CD14-positive monocyte (primary cell): ENCODE results near the gene TAS1R1. TPM values are rescaled to one million over a fixed set of nuclear protein-coding genes. Genes with fewer than 3 reads are reported as not detected.

Experiments
- DNase-seq, 3 donors: peaks; one replicate each; pipeline ENCODE4 v3.0.0-alpha.2; 2011 to 2022
- H2AFZ ChIP-seq: 2 replicates; pipeline ENCODE4 v1.6.0; 2012; ENCODE audit warnings: mild to moderate bottlenecking, low read depth, low read length, inconsistent platforms; ENCODE audit not compliant: insufficient read depth, poor library complexity, severe bottlenecking
- H3K27ac ChIP-seq, 2 donors: 1 replicate in 1 of 2; 2 replicates in 1 of 2; pipeline ENCODE4 v1.5.1; 2012 to 2013; ENCODE audit warnings: low read length in 2 of 2, control low read depth in 1 of 2, inconsistent platforms in 1 of 2, low read depth in 1 of 2, mild to moderate bottlenecking in 1 of 2
- H3K27me3 ChIP-seq, 2 donors: one replicate each; pipeline versions ENCODE4 v1.6.0 to v1.6.1; 2011 to 2013; ENCODE audit warnings: low read length in 2 of 2; ENCODE audit not compliant: control insufficient read depth in 2 of 2, insufficient read depth in 2 of 2
- H3K36me3 ChIP-seq, 2 donors: replicated peaks in 1 of 2; 1 replicate in 1 of 2; 2 replicates in 1 of 2; pipeline versions ENCODE4 v1.5.1 to v1.6.1; 2012 to 2013; ENCODE audit warnings: low read length in 2 of 2, control low read depth in 1 of 2, inconsistent platforms in 1 of 2, mild to moderate bottlenecking in 1 of 2; ENCODE audit not compliant: insufficient read depth in 2 of 2, control insufficient read depth in 1 of 2
- H3K4me1 ChIP-seq, 2 donors: 1 replicate in 1 of 2; 2 replicates in 1 of 2; pipeline versions ENCODE4 v1.5.1 to v1.6.1; 2012 to 2013; ENCODE audit warnings: low read length in 2 of 2, control low read depth in 1 of 2, inconsistent platforms in 1 of 2, mild to moderate bottlenecking in 1 of 2, moderate library complexity in 1 of 2; ENCODE audit not compliant: insufficient read depth in 2 of 2, control insufficient read depth in 1 of 2
- H3K4me2 ChIP-seq: replicated peaks from 2 replicates; pipeline ENCODE3; 2012; ENCODE audit warnings: low read length, moderate library complexity, mild to moderate bottlenecking; ENCODE audit not compliant: poor library complexity, severe bottlenecking; ENCODE audit errors: extremely low read depth
- H3K4me3 ChIP-seq, 3 experiments: fragments of 200-600 bp in 1 of 3; sonication (generic) in 1 of 3; replicated peaks in 1 of 3; 1 replicate in 2 of 3; 2 replicates in 1 of 3; pipeline ENCODE4 v1.5.1; 2011 to 2013; ENCODE audit warnings: low read length in 3 of 3, mild to moderate bottlenecking in 3 of 3, control low read depth in 2 of 3, low read depth in 2 of 3, inconsistent platforms in 1 of 3, moderate library complexity in 1 of 3
- H3K79me2 ChIP-seq: 2 replicates; pipeline ENCODE4 v1.6.0; 2012; ENCODE audit warnings: mild to moderate bottlenecking, control low read depth, inconsistent platforms, low read length, moderate library complexity; ENCODE audit not compliant: insufficient read depth
- H3K9ac ChIP-seq: 2 replicates; pipeline ENCODE4 v1.6.0; 2017; ENCODE audit warnings: low read length, mild to moderate bottlenecking; ENCODE audit not compliant: insufficient read depth, poor library complexity, severe bottlenecking
- H3K9me3 ChIP-seq, 2 donors: replicated peaks in 1 of 2; 1 replicate in 1 of 2; 2 replicates in 1 of 2; pipeline versions ENCODE4 v1.5.1 to v1.6.1; 2012 to 2013; ENCODE audit warnings: low read length in 2 of 2, control low read depth in 1 of 2; ENCODE audit not compliant: control insufficient read depth in 1 of 2, insufficient read depth in 1 of 2
- H4K20me1 ChIP-seq: 2 replicates; pipeline ENCODE4 v1.6.0; 2012; ENCODE audit warnings: mild to moderate bottlenecking, low read length, control low read depth, moderate library complexity; ENCODE audit not compliant: insufficient read depth
- H3K27ac Mint-ChIP-seq, 7 donors: one replicate each; pipeline ENCODE4 v1.8.0; 2020; ENCODE audit warnings: mild to moderate bottlenecking in 7 of 7, mixed read lengths in 7 of 7, moderate library complexity in 6 of 7, inconsistent platforms in 2 of 7
- H3K27me3 Mint-ChIP-seq, 3 donors: one replicate each; pipeline ENCODE4 v1.8.0; 2021 to 2022; ENCODE audit warnings: low read depth in 3 of 3, mild to moderate bottlenecking in 3 of 3, mixed read lengths in 3 of 3, moderate library complexity in 3 of 3, inconsistent platforms in 1 of 3
- H3K36me3 Mint-ChIP-seq, 2 donors: one replicate each; pipeline ENCODE4 v1.8.0; 2020; ENCODE audit warnings: mixed read lengths in 2 of 2, inconsistent platforms in 1 of 2, mild to moderate bottlenecking in 1 of 2
- H3K4me1 Mint-ChIP-seq: one replicate; pipeline ENCODE4 v1.8.0; 2020; ENCODE audit warnings: mild to moderate bottlenecking, mixed read lengths
- H3K4me3 Mint-ChIP-seq, 2 donors: one replicate each; pipeline ENCODE4 v1.8.0; 2020; ENCODE audit warnings: mild to moderate bottlenecking in 2 of 2, mixed read lengths in 2 of 2, moderate library complexity in 1 of 2
- H3K9me3 Mint-ChIP-seq, 7 donors: one replicate each; pipeline ENCODE4 v1.8.0; 2020 to 2022; ENCODE audit warnings: mixed read lengths in 7 of 7, mild to moderate bottlenecking in 6 of 7, moderate library complexity in 6 of 7, inconsistent platforms in 2 of 7
- CTCF ChIP-seq: fragments of 200-600 bp; IDR thresholded peaks from one replicate; pipeline ENCODE4 v1.8.0; 2022; ENCODE audit warnings: antibody characterized with exemption, mild to moderate bottlenecking
- WGBS: methylation state at CpG from one replicate; pipeline ENCODE4 v1.1.5; 2013; ENCODE audit warnings: missing lambda C conversion rate; ENCODE audit not compliant: insufficient coverage; 5-methylcytosine and 5-hydroxymethylcytosine counted together
- intact Hi-C, 2 donors: fragments of 100-400 bp; cut with micrococcal nuclease; formaldehyde crosslinking; loops; one replicate each; pipeline versions ENCODE4 v1.15.0 to v1.15.1; 2023
- polyA plus RNA-seq, 3 donors: library from polyadenylated mRNA; depleted of rRNA in 1 of 3; unstranded in 2 of 3; stranded (reverse) in 1 of 3; fragments of 300-500 nt in 2 of 3; fragments of >200 nt in 1 of 3; fragmentation: Illumina TruSeq in 2 of 3; gene quantifications; 1 replicate in 2 of 3; 2 replicates in 1 of 3; pipeline ENCODE4 v1.2.3, GENCODE V29; 2012 to 2021

Gene TAS1R1
- polyA plus RNA-seq, 3 donors, result not detected

DNA sequence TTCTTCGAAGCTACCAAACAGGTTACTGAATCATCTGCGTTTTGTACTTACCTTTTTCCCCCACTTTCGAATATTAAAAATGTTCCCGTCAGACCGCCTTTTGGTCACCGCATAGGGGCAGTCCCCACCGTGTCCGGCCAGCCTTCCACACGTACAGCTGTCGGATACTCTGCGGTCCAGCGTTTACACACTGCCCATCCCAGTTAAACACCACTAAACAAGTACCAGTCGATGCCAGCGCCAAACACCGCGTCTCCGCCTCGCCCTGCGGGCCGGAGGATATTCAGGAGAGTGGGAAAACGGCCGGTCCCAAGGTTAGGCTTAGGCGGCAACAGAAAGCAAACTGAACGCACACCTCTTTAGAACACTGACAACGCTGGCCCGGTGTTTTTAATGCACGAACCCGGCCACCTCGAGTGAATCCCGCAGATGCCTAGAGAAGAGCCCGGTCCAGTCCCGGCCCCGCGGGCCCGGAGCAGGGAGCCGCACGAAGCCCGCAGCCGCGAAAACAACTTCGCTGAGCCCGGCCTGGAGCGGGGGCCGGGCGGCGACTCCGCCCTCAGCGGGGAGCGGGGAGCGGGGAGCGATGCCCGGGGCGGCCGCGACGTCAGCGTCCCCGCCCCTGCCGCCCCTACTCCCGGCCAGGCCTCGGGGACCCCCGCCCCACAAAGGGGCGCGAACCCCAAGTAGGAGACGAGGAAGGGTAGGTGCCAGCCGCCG, 57.7 kb downstream of the TAS1R1 start:
- Mint-ChIP-seq H3K4me1 (peaks cover 16% of the 10 kb centered on the region), H3K27ac (peak overlapping the region; percentile 72 to 90 (median 80)), H3K9me3 (peaks cover 0 to 4% (median 0%) of the 10 kb centered on the region in 7 donors), H3K27me3 (peaks cover 11 to 25% (median 17%) of the 10 kb centered on the region in 3 donors), H3K4me3 (peak overlapping the region; percentile 88 to 94), H3K36me3 (peaks cover 8 to 14% of the 10 kb centered on the region in 2 donors)
- DNase-seq, result peak in 2 of 3 donors; percentile 10 to 39
- under 1% methylated on average over 61 of the region's 67 CpGs for WGBS
- Histone ChIP-seq H3K4me2 (peak overlapping the region; percentile 85), H3K27ac (peak overlapping the region; percentile 31 to 76), H3K4me3 (peak overlapping the region; percentile 72 to 90 (median 88)), H3K9ac (peak overlapping the region; percentile 77), H3K4me1 (peaks cover 16 to 19% of the 10 kb centered on the region in 2 donors), H3K36me3 (no peaks in the 10 kb centered on the region), H3K79me2 (peaks cover 5% of the 10 kb centered on the region), H3K27me3 (peaks cover 5 to 13% of the 10 kb centered on the region in 2 donors), H2AFZ (peak overlapping the region; percentile 91), H3K9me3 (no peaks in the 10 kb centered on the region), H4K20me1 (peaks cover 6% of the 10 kb centered on the region)
- intact Hi-C loops, result loop anchor here in 1 of 2 donors (1.0 kb wide), 2 partner anchors 10 to 32 kb away; no protein-coding TSS in a partner anchor
- TF ChIP-seq CTCF, result no peak

DNA sequence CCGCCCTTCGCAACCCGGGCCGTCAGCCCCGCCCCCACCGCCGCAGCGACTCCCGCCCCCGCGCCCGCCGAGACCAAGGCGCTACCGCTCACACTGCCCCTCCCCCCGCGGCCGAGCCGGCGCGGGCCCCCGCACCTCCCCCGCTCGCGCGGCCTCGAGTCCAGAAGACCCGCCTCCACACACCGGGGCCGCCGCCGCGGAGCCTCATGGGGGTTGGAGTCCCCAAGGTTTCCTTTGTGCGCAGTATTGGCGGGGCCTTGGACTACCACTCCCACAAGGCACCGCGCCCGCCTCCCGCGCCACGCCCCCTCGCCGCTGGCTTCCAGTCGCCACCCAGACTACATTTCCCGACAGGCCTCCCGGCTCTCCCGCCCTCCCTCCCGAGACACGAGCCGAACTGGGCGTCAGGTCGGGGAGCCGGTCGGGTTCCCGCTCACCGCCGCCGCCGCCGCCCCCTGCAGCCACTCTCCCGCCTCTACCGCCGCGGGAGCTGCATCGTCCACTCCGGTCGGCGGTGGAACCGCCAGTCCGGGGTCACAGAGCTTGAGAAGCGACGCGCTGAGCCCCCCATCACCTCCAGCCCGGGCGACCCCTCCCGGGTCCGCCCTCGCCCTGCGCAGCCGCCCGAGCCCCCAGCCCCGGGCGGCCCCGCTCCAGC, 58.4 kb downstream of the TAS1R1 start, which contains the start of gene PHF13:
PHF13 (plus strand) TSS at position 371 of the 658 bp plus-strand sequence. CDS start 336 bp downstream, outside the sequence.
- Histone ChIP-seq H3K27me3 (peaks cover 5 to 13% of the 10 kb centered on the region in 2 donors), H3K36me3 (no peaks in the 10 kb centered on the region), H3K9me3 (no peaks in the 10 kb centered on the region), H3K4me2 (peak within 1 kb of the TSS; percentile 85), H2AFZ (peak within 1 kb of the TSS; percentile 91), H3K79me2 (peaks cover 6% of the 10 kb centered on the region), H3K9ac (peak within 1 kb of the TSS; percentile 77), H4K20me1 (peaks cover 6% of the 10 kb centered on the region), H3K27ac (peak within 1 kb of the TSS; percentile 31 to 76), H3K4me1 (peaks cover 16 to 19% of the 10 kb centered on the region in 2 donors), H3K4me3 (peak within 1 kb of the TSS; percentile 72 to 90 (median 89))
- DNase-seq, result peak; percentile 98
- TF ChIP-seq CTCF, result no peak
- H3K4me3 Mint-ChIP-seq, result peak within 1 kb of the TSS; percentile 88 to 94
- H3K27ac Mint-ChIP-seq, result peak within 1 kb of the TSS; percentile 72 to 90 (median 80)
- H3K36me3 Mint-ChIP-seq, result peaks cover 8 to 18% of the 10 kb centered on the region in 2 donors
- WGBS, result 0% methylated on average over 64 of the region's 84 CpGs
- H3K27me3 Mint-ChIP-seq, result peaks cover 11 to 21% (median 17%) of the 10 kb centered on the region in 3 donors
- peaks cover 16% of the 10 kb centered on the region for H3K4me1 Mint-ChIP-seq
- intact Hi-C loops, result loop anchor here in 1 of 2 donors (1.0 kb wide), 2 partner anchors 10 to 33 kb away; no protein-coding TSS in a partner anchor
- H3K9me3 Mint-ChIP-seq, result peaks cover 0 to 4% (median 0%) of the 10 kb centered on the region in 7 donors
